ENCODE results near the gene VWA5B2. TPM values are rescaled to one million over a fixed set of nuclear protein-coding genes. Genes with fewer than 3 reads are reported as not detected.

VWA5B2 gene
- total RNA-seq, 2 donors from 2014 or later = not detected

- Mint-ChIP-seq H3K27ac (no peak overlapping the region), H3K9me3 (no peaks in the 10 kb centered on the region)
- ATAC-seq = no peak
Measured at GRCh38 chr3:184231671-184232070, 2.3 kb downstream of the VWA5B2 start.

GRCh38 chr3:184233127-184233843 is 3.9 kb downstream of the VWA5B2 start:
- Mint-ChIP-seq H3K4me3 (no peak overlapping the region), H3K27ac (no peak overlapping the region), H3K27me3 (peaks cover 28 to 30% of the 10 kb centered on the region in 2 donors), H3K4me1 (ENCODE audit: low read depth in 2 of 2) (peaks cover 6 to 12% of the 10 kb centered on the region in 2 donors), H3K9me3 (no peaks in the 10 kb centered on the region), H3K36me3 (peaks cover 6% of the 10 kb centered on the region)
- no peak for ATAC-seq
- DNase-seq (ENCODE audit: low spot score) = no peak

More at GRCh38 chr3:184231671-184232070, 2.3 kb downstream of the VWA5B2 start:
- H3K36me3 Mint-ChIP-seq = peaks cover 6% of the 10 kb centered on the region
- no peak for DNase-seq (ENCODE audit: low spot score)
- peaks cover 6 to 12% of the 10 kb centered on the region in 2 donors for H3K4me1 Mint-ChIP-seq (ENCODE audit: low read depth in 2 of 2)
- H3K27me3 Mint-ChIP-seq = peaks cover 40 to 41% of the 10 kb centered on the region in 2 donors
- H3K4me3 Mint-ChIP-seq = peak overlapping the region; percentile 83

- H3K9me3 Mint-ChIP-seq = no peaks in the 10 kb centered on the region
- H3K4me3 Mint-ChIP-seq = no peak overlapping the region
- no peak for DNase-seq (ENCODE audit: low spot score)
- H3K27ac Mint-ChIP-seq = no peak overlapping the region
- peaks cover 6% of the 10 kb centered on the region for H3K36me3 Mint-ChIP-seq
- H3K4me1 Mint-ChIP-seq (ENCODE audit: low read depth in 2 of 2) = peaks cover 6 to 12% of the 10 kb centered on the region in 2 donors
- no peak for ATAC-seq
- peaks cover 23 to 25% of the 10 kb centered on the region in 2 donors for H3K27me3 Mint-ChIP-seq
Measured at GRCh38 chr3:184234224-184234623, 4.8 kb downstream of the VWA5B2 start.

GRCh38 chr3:184234671-184235380 is 5.4 kb downstream of the VWA5B2 start:
- ATAC-seq = no peak
- no peaks in the 10 kb centered on the region for H3K9me3 Mint-ChIP-seq
- H3K27me3 Mint-ChIP-seq = peaks cover 23 to 25% of the 10 kb centered on the region in 2 donors
- no peak for DNase-seq (ENCODE audit: low spot score)
- H3K4me1 Mint-ChIP-seq (ENCODE audit: low read depth in 2 of 2) = peaks cover 6 to 12% of the 10 kb centered on the region in 2 donors
- no peak overlapping the region for H3K4me3 Mint-ChIP-seq
- H3K27ac Mint-ChIP-seq = no peak overlapping the region
- peaks cover 6% of the 10 kb centered on the region for H3K36me3 Mint-ChIP-seq

GRCh38 chr3:184235381-184236032 is 6.1 kb downstream of the VWA5B2 start:
- ATAC-seq (no peak), DNase-seq (ENCODE audit: low spot score) (no peak)
- no peak overlapping the region for H3K4me3 Mint-ChIP-seq
- H3K4me1 Mint-ChIP-seq (ENCODE audit: low read depth in 2 of 2) = peaks cover 6 to 12% of the 10 kb centered on the region in 2 donors
- H3K9me3 Mint-ChIP-seq = no peaks in the 10 kb centered on the region
- peaks cover 6% of the 10 kb centered on the region for H3K36me3 Mint-ChIP-seq
- peaks cover 23 to 25% of the 10 kb centered on the region in 2 donors for H3K27me3 Mint-ChIP-seq
- H3K27ac Mint-ChIP-seq = no peak overlapping the region

GRCh38 chr3:184236033-184236410 is 6.6 kb downstream of the VWA5B2 start:
- no peak overlapping the region for H3K27ac Mint-ChIP-seq
- H3K36me3 Mint-ChIP-seq = peaks cover 6% of the 10 kb centered on the region
- ATAC-seq (no peak), DNase-seq (ENCODE audit: low spot score) (no peak)
- peaks cover 21 to 23% of the 10 kb centered on the region in 2 donors for H3K27me3 Mint-ChIP-seq
- no peak overlapping the region for H3K4me3 Mint-ChIP-seq
- H3K9me3 Mint-ChIP-seq = no peaks in the 10 kb centered on the region
- peaks cover 5 to 10% of the 10 kb centered on the region in 2 donors for H3K4me1 Mint-ChIP-seq (ENCODE audit: low read depth in 2 of 2)

GRCh38 chr3:184236636-184237035 is 7.3 kb downstream of the VWA5B2 start:
- Mint-ChIP-seq H3K36me3 (no peaks in the 10 kb centered on the region), H3K9me3 (no peaks in the 10 kb centered on the region), H3K4me3 (no peak overlapping the region), H3K27me3 (peaks cover 15 to 17% of the 10 kb centered on the region in 2 donors), H3K27ac (no peak overlapping the region), H3K4me1 (ENCODE audit: low read depth in 2 of 2) (peaks cover 0 to 4% of the 10 kb centered on the region in 2 donors)
- ATAC-seq (no peak), DNase-seq (ENCODE audit: low spot score) (no peak)

GRCh38 chr3:184237211-184237610 is 7.8 kb downstream of the VWA5B2 start:
- DNase-seq (ENCODE audit: low spot score) = no peak
- H3K27me3 Mint-ChIP-seq = peaks cover 9 to 11% of the 10 kb centered on the region in 2 donors
- peaks cover 0 to 3% of the 10 kb centered on the region in 2 donors for H3K4me1 Mint-ChIP-seq (ENCODE audit: low read depth in 2 of 2)
- no peak overlapping the region for H3K27ac Mint-ChIP-seq
- H3K4me3 Mint-ChIP-seq = no peak overlapping the region
- H3K9me3 Mint-ChIP-seq = no peaks in the 10 kb centered on the region
- no peaks in the 10 kb centered on the region for H3K36me3 Mint-ChIP-seq
- no peak for ATAC-seq

- peaks cover 3 to 6% of the 10 kb centered on the region in 2 donors for H3K27me3 Mint-ChIP-seq
- no peak overlapping the region for H3K4me3 Mint-ChIP-seq
- peaks cover 4% of the 10 kb centered on the region for H3K36me3 Mint-ChIP-seq
- no peaks in the 10 kb centered on the region for H3K9me3 Mint-ChIP-seq
- peaks cover 0 to 3% of the 10 kb centered on the region in 2 donors for H3K4me1 Mint-ChIP-seq (ENCODE audit: low read depth in 2 of 2)
- no peak overlapping the region for H3K27ac Mint-ChIP-seq
- no peak for DNase-seq (ENCODE audit: low spot score)
- no peak for ATAC-seq
Measured at GRCh38 chr3:184237807-184238206, 8.4 kb downstream of the VWA5B2 start.

GRCh38 chr3:184238246-184238818 is 8.9 kb downstream of the VWA5B2 start:
- Mint-ChIP-seq H3K4me1 (ENCODE audit: low read depth in 2 of 2) (peaks cover 0 to 3% of the 10 kb centered on the region in 2 donors), H3K27me3 (peaks cover 0 to 3% of the 10 kb centered on the region in 2 donors), H3K36me3 (peaks cover 7% of the 10 kb centered on the region), H3K4me3 (no peak overlapping the region), H3K9me3 (no peaks in the 10 kb centered on the region), H3K27ac (no peak overlapping the region)
- ATAC-seq (no peak), DNase-seq (ENCODE audit: low spot score) (no peak)

- Mint-ChIP-seq H3K9me3 (no peaks in the 10 kb centered on the region), H3K27ac (no peak overlapping the region), H3K36me3 (peaks cover 7% of the 10 kb centered on the region), H3K27me3 (peaks cover 0 to 3% of the 10 kb centered on the region in 2 donors), H3K4me3 (no peak overlapping the region), H3K4me1 (ENCODE audit: low read depth in 2 of 2) (peaks cover 0 to 3% of the 10 kb centered on the region in 2 donors)
- no peak for ATAC-seq
- no peak for DNase-seq (ENCODE audit: low spot score)
Measured at GRCh38 chr3:184239221-184239620, 9.8 kb downstream of the VWA5B2 start.

- H3K9me3 Mint-ChIP-seq = no peaks in the 10 kb centered on the region
- peaks cover 0 to 3% of the 10 kb centered on the region in 2 donors for H3K27me3 Mint-ChIP-seq
- H3K36me3 Mint-ChIP-seq = peaks cover 11% of the 10 kb centered on the region
- peaks cover 0 to 4% of the 10 kb centered on the region in 2 donors for H3K4me1 Mint-ChIP-seq (ENCODE audit: low read depth in 2 of 2)
- ATAC-seq (no peak), DNase-seq (ENCODE audit: low spot score) (no peak)
- H3K27ac Mint-ChIP-seq = no peak overlapping the region
- H3K4me3 Mint-ChIP-seq = no peak overlapping the region
Measured at GRCh38 chr3:184239708-184240107, 10.3 kb downstream of the VWA5B2 start.

- no peak overlapping the region for H3K4me3 Mint-ChIP-seq
- H3K27me3 Mint-ChIP-seq = peaks cover 0 to under 1% of the 10 kb centered on the region in 2 donors
- H3K4me1 Mint-ChIP-seq (ENCODE audit: low read depth in 2 of 2) = peaks cover 0 to 7% of the 10 kb centered on the region in 2 donors
- ATAC-seq (no peak), DNase-seq (ENCODE audit: low spot score) (no peak)
- no peak overlapping the region for H3K27ac Mint-ChIP-seq
- H3K36me3 Mint-ChIP-seq = peaks cover 15% of the 10 kb centered on the region
- H3K9me3 Mint-ChIP-seq = no peaks in the 10 kb centered on the region
Measured at GRCh38 chr3:184240384-184241140, 11.2 kb downstream of the VWA5B2 start.
